HUDEP-2 (cell line): ENCODE data around the gene SLC27A6.
A peak's percentile ranks its signal among the peaks of the same experiment; 100 is the strongest.
"Not testable (repeated sequence)": the region's sequence is repeated elsewhere in the genome, so short reads cannot be mapped to it uniquely, and the experiment has no call there.

Experiments used
- DNase-seq, 76 experiments: peaks; one replicate each; lab custom pipeline; 2025; ENCODE audit not compliant: unreplicated experiment in 76 of 76; lab: John Stamatoyannopoulos, UW

The SLC27A6 gene

GRCh38 chr5:129001841-129002526 lies 36.7 kb downstream of the SLC27A6 start:
- no peak for DNase-seq

DNA sequence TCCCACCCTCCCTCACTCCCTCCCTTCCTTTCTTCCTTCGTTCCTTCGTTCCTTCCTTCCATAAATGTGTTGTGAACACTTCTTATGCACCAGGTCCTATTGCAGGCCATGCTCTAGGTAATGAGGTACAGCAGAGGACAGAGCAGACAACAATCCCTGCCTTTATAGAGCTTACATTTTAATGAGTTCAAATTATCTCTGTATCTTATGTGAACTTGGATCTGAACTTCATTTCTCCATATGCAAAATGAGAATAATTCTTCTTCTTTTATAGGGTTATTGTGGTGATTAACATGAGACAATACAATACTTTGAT lies 37.2 kb downstream of the SLC27A6 start:
- no peak for DNase-seq

- DNase-seq: no peak
These were observed 37.9 kb downstream of the SLC27A6 start for GRCh38 chr5:129003232-129003631.

GRCh38 chr5:129014185-129014584 lies 48.9 kb downstream of the SLC27A6 start:
- DNase-seq: no peak

DNA sequence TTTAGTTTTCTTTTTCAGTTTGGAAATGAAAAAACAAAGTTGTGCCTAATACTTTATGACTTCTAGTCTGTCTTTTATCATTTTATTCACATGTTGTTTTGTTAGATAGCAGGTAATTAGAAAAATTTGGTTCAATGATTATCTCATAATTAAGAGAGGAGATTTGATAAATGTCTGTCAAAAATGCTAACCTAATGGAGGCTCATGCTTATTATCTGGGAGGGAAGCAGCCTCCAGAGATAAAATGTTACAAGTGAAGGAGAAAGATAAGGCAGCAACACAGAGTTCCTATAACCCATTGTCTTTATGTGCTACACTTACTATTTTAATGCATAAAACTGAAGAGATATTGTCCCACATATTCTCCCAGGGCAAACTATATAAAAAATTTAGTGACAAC lies 53.5 kb downstream of the SLC27A6 start:
- DNase-seq: peak in 5 of 76 experiments; percentile 2 to 11 (median 5)

GRCh38 chr5:129019401-129019908 lies 54.2 kb downstream of the SLC27A6 start:
- DNase-seq: no peak

- no peak for DNase-seq
These were observed 55.4 kb downstream of the SLC27A6 start for GRCh38 chr5:129020683-129021082.

DNA sequence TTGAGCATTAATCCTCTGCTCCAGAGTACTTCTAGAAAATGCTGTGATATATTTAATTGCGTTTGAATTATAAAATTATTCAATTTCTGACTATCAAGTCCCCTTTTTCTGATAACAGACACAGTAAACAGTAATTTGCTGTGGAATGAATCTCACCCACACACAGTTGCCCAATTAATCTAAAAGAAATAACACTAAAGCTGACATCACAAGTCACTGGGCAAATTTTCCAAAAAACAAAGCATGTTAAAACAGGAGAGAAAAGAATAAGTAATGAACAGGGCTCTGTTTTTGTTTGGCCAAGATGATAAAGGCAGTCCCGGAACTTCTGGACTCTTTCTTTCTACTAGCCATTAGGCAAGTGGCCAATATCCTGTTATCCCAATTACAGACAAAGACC lies 56.5 kb downstream of the SLC27A6 start:
- DNase-seq: no peak

GRCh38 chr5:129022599-129022998 lies 57.3 kb downstream of the SLC27A6 start:
- no peak for DNase-seq

- DNase-seq: no peak
These were observed 62.0 kb downstream of the SLC27A6 start for GRCh38 chr5:129027260-129027659.

GRCh38 chr5:129031886-129032683 lies 66.8 kb downstream of the SLC27A6 start:
- DNase-seq: no peak

- not testable (repeated sequence) for DNase-seq
These were observed 71.0 kb downstream of the SLC27A6 start for GRCh38 chr5:129036257-129036656.

DNA sequence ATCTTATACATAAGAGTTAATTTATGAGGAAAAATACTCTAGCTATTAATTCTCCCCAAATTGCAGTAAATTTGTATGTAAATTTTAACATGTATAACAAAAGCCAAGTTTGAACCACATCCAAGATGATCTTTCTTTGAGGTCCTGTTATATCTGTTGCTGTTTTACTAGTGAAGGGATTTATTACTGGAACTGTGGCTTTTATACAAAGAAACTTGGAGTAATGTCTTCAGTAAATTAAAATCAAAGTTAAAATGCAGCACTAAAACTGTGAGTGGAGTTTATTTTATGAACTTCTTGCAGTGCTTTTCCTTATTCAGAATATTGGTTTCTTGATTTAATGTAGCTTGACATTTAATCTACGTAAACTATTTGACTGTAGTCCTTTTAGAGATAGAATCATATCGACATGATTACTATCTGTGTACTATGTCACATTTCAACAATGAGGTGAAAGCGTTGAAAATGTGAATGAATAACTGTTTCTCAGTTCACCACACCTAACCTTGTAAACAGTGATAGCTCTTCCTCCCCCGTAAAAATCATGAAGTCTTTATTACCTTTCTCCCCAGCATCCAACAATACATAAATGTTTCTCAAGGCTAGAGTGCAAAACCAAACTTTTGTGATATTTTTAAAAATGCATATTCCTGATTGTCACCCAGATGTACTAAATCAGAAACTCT lies 76.1 kb downstream of the SLC27A6 start:
- DNase-seq: no peak

GRCh38 chr5:129042306-129042705 lies 77.0 kb downstream of the SLC27A6 start:
- no peak for DNase-seq

GRCh38 chr5:129043894-129044293 lies 78.6 kb downstream of the SLC27A6 start:
- peak in 1 of 76 experiments; percentile 4 for DNase-seq

GRCh38 chr5:129046151-129046550 lies 80.9 kb downstream of the SLC27A6 start:
- DNase-seq: no peak

DNA sequence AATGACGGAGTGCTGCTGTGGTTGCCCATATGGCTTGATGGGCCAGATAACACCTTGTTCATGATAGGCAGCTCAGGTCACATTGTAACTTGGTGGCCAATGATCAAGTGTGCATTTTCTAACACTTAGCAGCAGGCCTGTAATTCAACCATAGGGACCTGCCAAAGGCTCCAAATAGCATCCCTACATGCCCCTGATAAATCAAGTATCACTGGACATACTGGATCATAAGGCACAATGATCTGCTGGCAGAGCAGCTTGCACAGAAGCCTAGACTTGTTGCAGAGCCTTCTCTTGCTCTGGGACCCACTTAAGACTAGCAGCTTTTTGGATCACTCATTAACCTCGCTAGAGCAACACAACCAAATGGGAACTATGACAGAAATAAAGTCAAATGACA lies 83.2 kb downstream of the SLC27A6 start:
- DNase-seq: no peak

- no peak for DNase-seq
These were observed 84.0 kb downstream of the SLC27A6 start for GRCh38 chr5:129049126-129049799.

- no peak for DNase-seq
These were observed 86.0 kb downstream of the SLC27A6 start for GRCh38 chr5:129051283-129051682.

- DNase-seq: no peak
These were observed 88.2 kb downstream of the SLC27A6 start for GRCh38 chr5:129053438-129053837.

GRCh38 chr5:129057329-129057728 lies 92.0 kb downstream of the SLC27A6 start:
- no peak for DNase-seq
